IMR-90 (cell line): ENCODE measurements around the gene MYADM. TPM values are rescaled to one million over a fixed set of nuclear protein-coding genes. Genes with fewer than 3 reads are reported as not detected.

Experiments
- ATAC-seq: fragments of 200-7000 bp; cut with Tn5 transposase; 2 replicates; pipeline ENCODE4 v1.9.1; 2020; ENCODE audit warnings: low read depth, mild to moderate bottlenecking, moderate library complexity
- BruUV-seq: library from RNA; stranded (reverse); fragments of 400-500 nt; replicated peaks from 2 replicates; lab custom pipeline; 2021; lab: Mats Ljungman, UMichigan
- CTCF ChIA-PET: fragments of 300-600 bp; formaldehyde crosslinking; extraction: SDS; loops from one replicate; lab custom pipeline; 2021; ENCODE audit warnings: antibody characterized with exemption; lab: Yijun Ruan, JAX
- POLR2A ChIA-PET: fragments of 300-600 bp; sonication (Branson Sonifier 250); formaldehyde crosslinking; loops from one replicate; lab custom pipeline; 2022; ENCODE audit warnings: antibody characterized with exemption; ENCODE audit not compliant: unreplicated experiment; lab: Charles Lee
- DNase-seq: peaks from one replicate; pipeline ENCODE4 v3.0.0; 2013
- H2AFZ ChIP-seq: replicated peaks from 2 replicates; pipeline ENCODE3; 2013; ENCODE audit warnings: low read length, mild to moderate bottlenecking; ENCODE audit not compliant: poor library complexity
- H2AK5ac ChIP-seq: 2 replicates; pipeline ENCODE4 v1.6.1; 2013; ENCODE audit warnings: low read depth, low read length, inconsistent platforms
- H2AK9ac ChIP-seq: replicated peaks from 2 replicates; pipeline ENCODE3; 2013; ENCODE audit warnings: mild to moderate bottlenecking, low read depth, low read length, moderate library complexity; ENCODE audit not compliant: poor library complexity
- H2BK120ac ChIP-seq: 2 replicates; pipeline ENCODE4 v1.6.1; 2013; ENCODE audit warnings: low read depth, low read length, inconsistent platforms
- H2BK15ac ChIP-seq: 3 replicates; pipeline ENCODE4 v1.6.1; 2013; ENCODE audit warnings: low read depth, low read length, inconsistent platforms
- H2BK20ac ChIP-seq: 2 replicates; pipeline ENCODE4 v1.6.1; 2013; ENCODE audit warnings: low read depth, mild to moderate bottlenecking, inconsistent platforms, low read length, moderate library complexity
- H2BK5ac ChIP-seq: 2 replicates; pipeline ENCODE4 v1.6.1; 2013; ENCODE audit warnings: mild to moderate bottlenecking, low read depth, low read length, inconsistent platforms; ENCODE audit not compliant: poor library complexity, severe bottlenecking
- H3K14ac ChIP-seq: replicated peaks from 2 replicates; pipeline ENCODE4 v1.6.1; 2013; ENCODE audit warnings: low read depth, low read length, inconsistent platforms
- H3K18ac ChIP-seq: 2 replicates; pipeline ENCODE4 v1.6.1; 2013; ENCODE audit warnings: low read depth, low read length, control low read depth
- H3K23ac ChIP-seq: 2 replicates; pipeline ENCODE4 v1.6.1; 2013; ENCODE audit warnings: low read depth, low read length, inconsistent platforms
- H3K27ac ChIP-seq: 2 replicates; pipeline ENCODE4 v1.5.1; 2013; ENCODE audit warnings: mild to moderate bottlenecking, control low read depth, low read length; ENCODE audit not compliant: insufficient read depth
- H3K27me3 ChIP-seq: 2 replicates; pipeline ENCODE4 v1.6.1; 2013; ENCODE audit warnings: low read length; ENCODE audit not compliant: control insufficient read depth, insufficient read depth
- H3K36me3 ChIP-seq: 2 replicates; pipeline ENCODE4 v1.6.1; 2013; ENCODE audit warnings: low read length, mixed read lengths; ENCODE audit not compliant: control insufficient read depth, insufficient read depth
- H3K4ac ChIP-seq: 2 replicates; pipeline ENCODE4 v1.6.1; 2013; ENCODE audit warnings: low read depth, low read length, inconsistent platforms
- H3K4me1 ChIP-seq: 2 replicates; pipeline ENCODE4 v1.6.1; 2013; ENCODE audit warnings: low read length, mixed read lengths; ENCODE audit not compliant: control insufficient read depth, insufficient read depth
- H3K4me2 ChIP-seq: 2 replicates; pipeline ENCODE4 v1.6.1; 2013; ENCODE audit warnings: low read depth, mild to moderate bottlenecking, control low read depth, low read length, moderate library complexity
- H3K4me3 ChIP-seq: 2 replicates; pipeline ENCODE4 v1.5.1; 2013; ENCODE audit warnings: low read depth, mild to moderate bottlenecking, control low read depth, low read length, moderate library complexity; ENCODE audit not compliant: insufficient read depth
- H3K56ac ChIP-seq: 2 replicates; pipeline ENCODE4 v1.6.1; 2013; ENCODE audit warnings: low read length, inconsistent platforms; ENCODE audit not compliant: insufficient read depth; ENCODE audit errors: extremely low read depth
- H3K79me1 ChIP-seq, 2 experiments: 2 replicates each; pipeline ENCODE4 v1.6.1; 2013; ENCODE audit warnings: low read length in 2 of 2, inconsistent platforms in 1 of 2, low read depth in 1 of 2
- H3K9ac ChIP-seq: 2 replicates; pipeline ENCODE4 v1.6.1; 2013; ENCODE audit warnings: low read depth, low read length, control low read depth
- H3K9me1 ChIP-seq: 2 replicates; pipeline ENCODE4 v1.6.1; 2013; ENCODE audit warnings: low read length, inconsistent platforms; ENCODE audit not compliant: insufficient read depth
- H3K9me3 ChIP-seq: 2 replicates; pipeline ENCODE4 v1.6.1; 2013; ENCODE audit warnings: low read length; ENCODE audit not compliant: control insufficient read depth, insufficient read depth
- H4K20me1 ChIP-seq: 2 replicates; pipeline ENCODE4 v1.6.1; 2013; ENCODE audit warnings: low read length, inconsistent platforms; ENCODE audit not compliant: insufficient read depth
- H4K5ac ChIP-seq: 2 replicates; pipeline ENCODE4 v1.6.1; 2013; ENCODE audit warnings: mild to moderate bottlenecking, low read depth, low read length, control low read depth
- H4K8ac ChIP-seq, 2 experiments: 2 replicates each; pipeline ENCODE4 v1.6.1; 2013; ENCODE audit warnings: low read depth in 2 of 2, low read length in 2 of 2, control low read depth in 1 of 2, inconsistent platforms in 1 of 2
- H4K91ac ChIP-seq: 2 replicates; pipeline ENCODE4 v1.6.1; 2013; ENCODE audit warnings: low read depth, low read length, inconsistent platforms; ENCODE audit not compliant: insufficient read depth
- CHD1 ChIP-seq: IDR thresholded peaks from 2 replicates; pipeline ENCODE4 v1.6.1; 2012; ENCODE audit warnings: low read depth, low read length, improper control_type of control experiment
- WGBS, 2 experiments: methylation state at CpG; one replicate each; pipeline versions ENCODE4 v1.1.5 to v1.1.7; 2013; ENCODE audit warnings: missing lambda C conversion rate in 2 of 2; ENCODE audit not compliant: insufficient read length in 1 of 2; ENCODE audit errors: extremely low coverage in 2 of 2; 5-methylcytosine and 5-hydroxymethylcytosine counted together
- dilution Hi-C: fragments of 300-500 bp; cut with HindIII; formaldehyde crosslinking; loops from one replicate; pipeline ENCODE4 v1.14.3; 2018; ENCODE audit warnings: low sequenced_read_pairs; ENCODE audit not compliant: unreplicated experiment
- in situ Hi-C: fragments of 300-500 bp; cut with MboI; formaldehyde crosslinking; loops from 3 replicates; pipeline ENCODE4 v1.14.3; 2019; ENCODE audit warnings: low sequenced_read_pairs, inconsistent platforms, mixed read lengths
- intact Hi-C: fragments of 100-400 bp; cut with micrococcal nuclease; formaldehyde crosslinking; loops from 2 replicates; pipeline ENCODE4 v1.10.0; 2022
- polyA plus RNA-seq, 3 experiments: library from polyadenylated mRNA; depleted of rRNA; stranded (reverse); fragments of >200 nt; gene quantifications; 2 replicates each; pipeline ENCODE4 v1.2.3, GENCODE V29; 2012; ENCODE audit warnings: low replicate concordance in 1 of 3
- total RNA-seq: library from RNA; depleted of rRNA; stranded (reverse); fragments of >200 nt; gene quantifications from 2 replicates; pipeline ENCODE4 v1.2.3, GENCODE V29; 2012

Gene MYADM
- total and polyA plus RNA-seq, 2 of the 4 experiments (the other 2 are of a cell fraction): 4.8 to 96.1 TPM

- TF ChIP-seq CHD1: no peak
- Histone ChIP-seq H2AK9ac (no peak overlapping the region), H4K20me1 (no peaks in the 10 kb centered on the region), H3K27me3 (peaks cover 24% of the 10 kb centered on the region), H3K4me1 (peaks cover 5% of the 10 kb centered on the region; the same call in 1 of the 2 replicates), H3K23ac (no peak overlapping the region), H2AFZ (no peak overlapping the region), H4K8ac (no peak overlapping the region), H2BK5ac (no peak overlapping the region), H3K36me3 (no peaks in the 10 kb centered on the region), H3K9ac (no peak overlapping the region), H3K14ac (no peak overlapping the region), H4K91ac (no peak overlapping the region), H3K9me3 (no peaks in the 10 kb centered on the region), H3K9me1 (no peaks in the 10 kb centered on the region), H3K56ac (no peak overlapping the region), H4K5ac (no peak overlapping the region), H2AK5ac (no peak overlapping the region), H3K4me3 (no peak overlapping the region), H2BK15ac (no peak overlapping the region), H2BK120ac (no peak overlapping the region), H3K4ac (no peak overlapping the region), H3K79me1 (no peaks in the 10 kb centered on the region), H3K27ac (no peak overlapping the region), H2BK20ac (no peak overlapping the region), H3K18ac (no peak overlapping the region), H3K4me2 (no peak overlapping the region)
- in situ Hi-C loops (no loop called here), dilution Hi-C loops (no loop called here), intact Hi-C loops (no loop called here)
- ChIA-PET CTCF (interaction anchor here (1.1 kb wide), 1 partner anchor 119 kb away, joined by 3 read pairs; no protein-coding TSS in a partner anchor), POLR2A (no interaction called here)
- no peak for DNase-seq
- BruUV-seq: no TSS peak
- ATAC-seq: no peak
- 50% methylated on average over 2 of the region's 3 CpGs; no CpG with 5 or more reads in 1 of the 2 experiments for WGBS, 2 experiments
Measured at GRCh38 chr19:53904909-53905308, 37.2 kb downstream of the MYADM start.
